ENCODE results near the gene TMEM273. TPM values are rescaled to one million over a fixed set of nuclear protein-coding genes. Genes with fewer than 3 reads are reported as not detected.
"Not testable (repeated sequence)": the region's sequence is repeated elsewhere in the genome, so short reads cannot be mapped to it uniquely, and the experiment has no call there.

TMEM273 gene
- total RNA-seq, 1 donor from 2014 or later, result 35.8 TPM

GRCh38 chr10:49205206-49205605 lies 17.0 kb upstream of the TMEM273 start:
- DNase-seq (ENCODE audit: low spot score), result no peak

- DNase-seq (ENCODE audit: low spot score), result no peak
Measured at GRCh38 chr10:49204119-49204518, 15.9 kb upstream of the TMEM273 start.

GRCh38 chr10:49202266-49202665 lies 14.1 kb upstream of the TMEM273 start:
- DNase-seq (ENCODE audit: low spot score), result no peak

- no peak for DNase-seq (ENCODE audit: low spot score)
Measured at GRCh38 chr10:49200854-49201253, 12.7 kb upstream of the TMEM273 start.

GRCh38 chr10:49197171-49197570 lies 9.0 kb upstream of the TMEM273 start:
- DNase-seq (ENCODE audit: low spot score), result no peak

- DNase-seq (ENCODE audit: low spot score), result not testable (repeated sequence)
Measured at GRCh38 chr10:49195864-49196263, 7.7 kb upstream of the TMEM273 start.

GRCh38 chr10:49194212-49194920 lies 6.2 kb upstream of the TMEM273 start:
- DNase-seq (ENCODE audit: low spot score), result no peak

GRCh38 chr10:49191349-49191748 lies 3.2 kb upstream of the TMEM273 start:
- no peak for DNase-seq (ENCODE audit: low spot score)

- DNase-seq (ENCODE audit: low spot score), result no peak
Measured at GRCh38 chr10:49189422-49189821, 1.2 kb upstream of the TMEM273 start.

- no peak for DNase-seq (ENCODE audit: low spot score)
Measured at GRCh38 chr10:49187044-49187484, 1.1 kb downstream of the TMEM273 start.

GRCh38 chr10:49186613-49187012 lies 1.6 kb downstream of the TMEM273 start:
- no peak for DNase-seq (ENCODE audit: low spot score)

- no peak for DNase-seq (ENCODE audit: low spot score)
Measured at GRCh38 chr10:49185213-49185612, 3.0 kb downstream of the TMEM273 start.

GRCh38 chr10:49184642-49185111 lies 3.5 kb downstream of the TMEM273 start:
- peak; percentile 8 for DNase-seq (ENCODE audit: low spot score)

- DNase-seq (ENCODE audit: low spot score), result peak; percentile 13
Measured at GRCh38 chr10:49183596-49184542, 4.3 kb downstream of the TMEM273 start.

- DNase-seq (ENCODE audit: low spot score), result no peak
Measured at GRCh38 chr10:49182776-49183175, 5.4 kb downstream of the TMEM273 start.

- DNase-seq (ENCODE audit: low spot score), result no peak
Measured at GRCh38 chr10:49180444-49180860, 7.7 kb downstream of the TMEM273 start.

- DNase-seq (ENCODE audit: low spot score), result peak; percentile 9
Measured at GRCh38 chr10:49179699-49180443, 8.3 kb downstream of the TMEM273 start.

- DNase-seq (ENCODE audit: low spot score), result peak; percentile 9
Measured at GRCh38 chr10:49178489-49179471, 9.4 kb downstream of the TMEM273 start.

GRCh38 chr10:49177391-49178355 lies 10.5 kb downstream of the TMEM273 start:
- DNase-seq (ENCODE audit: low spot score), result peak; percentile 33
